SK-N-SH (cell line): ENCODE data around the gene AMACR. TPM values are rescaled to one million over a fixed set of nuclear protein-coding genes. Genes with fewer than 3 reads are reported as not detected.

Experiments used
- CTCF ChIA-PET: fragments of 300-600, 350-600 bp; formaldehyde crosslinking; extraction: SDS; loops from one replicate; lab custom pipeline; 2021; lab: Yijun Ruan, JAX
- POLR2A ChIA-PET: fragments of 350-600 bp; sonication (Branson Sonifier 250); formaldehyde crosslinking; extraction: SDS; loops from one replicate; lab custom pipeline; 2020; ENCODE audit warnings: antibody characterized with exemption, inconsistent platforms; lab: Yijun Ruan, JAX
- DNase-seq: peaks from one replicate; pipeline ENCODE4 v3.0.0; 2012
- H2AFZ ChIP-seq: fragments of 200-600 bp; sonication (generic); 2 replicates; pipeline ENCODE4 v1.8.1; 2016; ENCODE audit warnings: antibody characterized with exemption, mild to moderate bottlenecking, low read depth
- H3F3A ChIP-seq: fragments of 200-600 bp; sonication (generic); replicated peaks from 2 replicates; pipeline ENCODE3; 2016; ENCODE audit warnings: antibody characterized with exemption, mild to moderate bottlenecking; ENCODE audit not compliant: insufficient read depth
- H3K27ac ChIP-seq, 2 experiments: fragments of 200-500 bp in 1 of 2; fragments of 200-600 bp in 1 of 2; sonication (Bioruptor generic) in 1 of 2; sonication (generic), shearing (Covaris generic) in 1 of 2; 2 replicates each; pipeline versions ENCODE4 v1.5.1 to v1.6.1; 2014 to 2016; ENCODE audit warnings: low read depth in 2 of 2, inconsistent platforms in 1 of 2, low read length in 1 of 2, mild to moderate bottlenecking in 1 of 2, mixed read lengths in 1 of 2
- H3K27me3 ChIP-seq: fragments of 200-600 bp; sonication (generic), shearing (Covaris generic); 2 replicates; pipeline ENCODE4 v1.6.1; 2016; ENCODE audit warnings: mixed run types; ENCODE audit not compliant: insufficient read depth
- H3K36me3 ChIP-seq, 2 experiments: fragments of 200-500 bp in 1 of 2; fragments of 200-600 bp in 1 of 2; sonication (Bioruptor generic) in 1 of 2; sonication (generic) in 1 of 2; replicated peaks in 1 of 2; 2 replicates each; pipeline versions ENCODE3 to v1.5.1; 2014 to 2016; ENCODE audit warnings: low read length in 1 of 2, mild to moderate bottlenecking in 1 of 2; ENCODE audit not compliant: insufficient read depth in 2 of 2, control insufficient read depth in 1 of 2
- H3K4me1 ChIP-seq, 2 experiments: fragments of 200-500 bp in 1 of 2; fragments of 200-600 bp in 1 of 2; sonication (Bioruptor generic) in 1 of 2; sonication (generic), shearing (Covaris generic) in 1 of 2; 2 replicates each; pipeline versions ENCODE4 v1.5.1 to v1.6.1; 2014 to 2016; ENCODE audit warnings: low read depth in 1 of 2, low read length in 1 of 2, mixed run types in 1 of 2; ENCODE audit not compliant: insufficient read depth in 2 of 2, control insufficient read depth in 1 of 2
- H3K4me2 ChIP-seq: fragments of 200-600 bp; sonication (generic), shearing (Covaris generic); 2 replicates; pipeline ENCODE4 v1.6.1; 2017; ENCODE audit warnings: mixed run types
- H3K4me3 ChIP-seq, 2 experiments: fragments of 200-500 bp in 1 of 2; fragments of 200-600 bp in 1 of 2; sonication (Bioruptor generic) in 1 of 2; sonication (generic), shearing (Covaris generic) in 1 of 2; 2 replicates each; pipeline versions ENCODE4 v1.5.1 to v1.8.1; 2014 to 2016; ENCODE audit warnings: low read depth in 2 of 2, inconsistent platforms in 1 of 2, low read length in 1 of 2, mild to moderate bottlenecking in 1 of 2, mixed read lengths in 1 of 2, moderate library complexity in 1 of 2
- H3K79me2 ChIP-seq: fragments of 200-600 bp; sonication (generic); 2 replicates; pipeline ENCODE4 v1.8.1; 2017; ENCODE audit warnings: mild to moderate bottlenecking; ENCODE audit not compliant: insufficient read depth
- H3K9ac ChIP-seq: fragments of 200-600 bp; sonication (generic); 2 replicates; pipeline ENCODE4 v1.6.1; 2017; ENCODE audit warnings: mixed run types
- H3K9me2 ChIP-seq: fragments of 200-600 bp; sonication (generic); 2 replicates; pipeline ENCODE4 v1.6.1; 2017; ENCODE audit warnings: mixed run types
- H3K9me3 ChIP-seq: fragments of 200-600 bp; sonication (generic); 2 replicates; pipeline ENCODE4 v1.6.1; 2017; ENCODE audit warnings: mixed run types, mild to moderate bottlenecking, moderate library complexity
- H4K20me1 ChIP-seq: fragments of 200-600 bp; sonication (generic); 2 replicates; pipeline ENCODE4 v1.6.1; 2017; ENCODE audit warnings: mild to moderate bottlenecking, mixed run types; ENCODE audit not compliant: insufficient read depth
- ELF1 ChIP-seq: IDR thresholded peaks from 2 replicates; pipeline ENCODE4 v1.4.0; 2012
- EZH2phosphoT487 ChIP-seq: fragments of 200-600 bp; sonication (generic); IDR thresholded peaks from 2 replicates; pipeline ENCODE4 v1.6.1; 2017; ENCODE audit warnings: low read depth, mixed run types, mild to moderate bottlenecking, antibody characterized with exemption, moderate library complexity, borderline replicate concordance
- FOSL2 ChIP-seq: IDR thresholded peaks from 2 replicates; pipeline ENCODE4 v1.4.0; 2012; ENCODE audit warnings: low read depth, mild to moderate bottlenecking, moderate library complexity, borderline replicate concordance
- FOXJ3 ChIP-seq: sonication (generic); formaldehyde crosslinking; IDR thresholded peaks from 2 replicates; pipeline ENCODE4 v1.5.1; 2020; ENCODE audit warnings: mild to moderate bottlenecking, missing genetic modification reagents
- GABPA ChIP-seq: IDR thresholded peaks from 2 replicates; pipeline ENCODE4 v1.4.0; 2012; ENCODE audit warnings: low read depth, mild to moderate bottlenecking
- GATA2 ChIP-seq: sonication (generic); formaldehyde crosslinking; IDR thresholded peaks from 2 replicates; pipeline ENCODE4 v1.5.0; 2020; ENCODE audit warnings: mild to moderate bottlenecking, missing genetic modification reagents
- IRF3 ChIP-seq: fragments of 150-350 bp; IDR thresholded peaks from 2 replicates; pipeline ENCODE4 v1.6.1; 2016; ENCODE audit warnings: mild to moderate bottlenecking, low read depth, low read length
- MEF2A ChIP-seq: IDR thresholded peaks from 2 replicates; pipeline ENCODE4 v1.4.0; 2012; ENCODE audit warnings: low read depth, borderline replicate concordance
- MXI1 ChIP-seq: IDR thresholded peaks from 2 replicates; pipeline ENCODE4 v1.6.1; 2012; ENCODE audit warnings: mild to moderate bottlenecking, low read depth, low read length, improper control_type of control experiment
- NRF1 ChIP-seq: IDR thresholded peaks from 2 replicates; pipeline ENCODE4 v1.6.1; 2012; ENCODE audit warnings: low read depth, mild to moderate bottlenecking, low read length
- POLR2AphosphoS5 ChIP-seq: IDR thresholded peaks from 2 replicates; pipeline ENCODE4 v1.6.1; 2012; ENCODE audit warnings: low read depth, low read length
- RFX5 ChIP-seq: IDR thresholded peaks from 2 replicates; pipeline ENCODE4 v1.6.1; 2012; ENCODE audit warnings: mild to moderate bottlenecking, improper control_type of control experiment, low read length
- RXRA ChIP-seq: IDR thresholded peaks from 2 replicates; pipeline ENCODE4 v1.4.0; 2012; ENCODE audit warnings: low read depth, mild to moderate bottlenecking, borderline replicate concordance
- SMC3 ChIP-seq: IDR thresholded peaks from 2 replicates; pipeline ENCODE4 v1.6.1; 2012; ENCODE audit warnings: low read depth, low read length, improper control_type of control experiment
- TAF1 ChIP-seq: IDR thresholded peaks from 2 replicates; pipeline ENCODE4 v1.6.1; 2012; ENCODE audit warnings: low read depth, mild to moderate bottlenecking, low read length, moderate library complexity, borderline replicate concordance
- YY1 ChIP-seq: IDR thresholded peaks from 2 replicates; pipeline ENCODE4 v1.4.0; 2012; ENCODE audit warnings: low read depth, mild to moderate bottlenecking
- ZBTB33 ChIP-seq: IDR thresholded peaks from 2 replicates; pipeline ENCODE4 v1.4.0; 2012; ENCODE audit warnings: low read depth, borderline replicate concordance
- WGBS: methylation state at CpG from one replicate; pipeline ENCODE4 v1.1.6; 2017; ENCODE audit warnings: low lambda C conversion rate; 5-methylcytosine and 5-hydroxymethylcytosine counted together
- polyA plus RNA-seq, 3 experiments: library from polyadenylated mRNA; depleted of rRNA; stranded (reverse); fragments of >200 nt; gene quantifications; 2 replicates each; pipeline ENCODE4 v1.2.3, GENCODE V29; 2012
- TF ChIP-seq, protein P1 (sequence below): IDR thresholded peaks from 2 replicates; pipeline ENCODE4 v1.6.1; 2012; ENCODE audit warnings: mild to moderate bottlenecking, low read depth, low read length, moderate library complexity

AMACR gene
- polyA plus RNA-seq, 1 of the 3 experiments (the other 2 are of a cell fraction): 11.8 TPM

DNA sequence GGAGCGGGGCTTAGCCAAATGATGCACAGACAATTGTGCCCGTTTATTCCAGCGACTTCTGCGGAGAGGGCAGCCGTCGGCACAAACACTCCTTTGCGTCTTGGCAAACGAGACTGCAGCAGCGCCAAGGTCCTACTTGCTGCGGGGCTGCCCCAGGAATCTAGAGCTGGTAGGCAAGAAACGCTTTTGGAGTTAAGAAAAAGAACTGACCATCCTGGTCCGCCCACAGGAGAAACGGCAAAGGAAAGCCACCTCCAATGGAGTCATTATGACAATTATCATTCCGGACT lies 69.4 kb downstream of the AMACR start:
- H3K27me3 ChIP-seq: peaks cover 53% of the 10 kb centered on the region
- no peaks in the 10 kb centered on the region for H3K9me3 ChIP-seq
- POLR2A ChIA-PET: no interaction called here
- no peak overlapping the region for H3K4me3 ChIP-seq
- H3F3A ChIP-seq: no peaks in the 10 kb centered on the region
- DNase-seq: no peak
- H3K9me2 ChIP-seq: no peaks in the 10 kb centered on the region
- WGBS: 80% methylated on average over 11 of the region's 14 CpGs
- no peak overlapping the region for H3K9ac ChIP-seq
- TF ChIP-seq MXI1 (no peak), RXRA (no peak), NRF1 (no peak), EZH2phosphoT487 (no peak)
- H2AFZ ChIP-seq: no peak overlapping the region
- peaks cover 0 to 6% of the 10 kb centered on the region in 2 experiments; a peak in 1 of 4 replicates for H3K4me1 ChIP-seq
- H3K36me3 ChIP-seq: no peaks in the 10 kb centered on the region
- no peaks in the 10 kb centered on the region for H3K79me2 ChIP-seq
- H3K4me2 ChIP-seq: no peak overlapping the region
- no peak overlapping the region for H3K27ac ChIP-seq
- CTCF ChIA-PET: interaction anchor here (2.5 kb wide), 1 partner anchor 502 kb away, joined by 8 read pairs; no protein-coding TSS in a partner anchor
- 0 out of 2 replicates have a peak, but pooled peaks cover 4% of the 10 kb centered on the region for H4K20me1 ChIP-seq

- H3K4me1 ChIP-seq: peaks cover 0 to 6% of the 10 kb centered on the region in 2 experiments; a peak in 1 of 4 replicates
- no peak overlapping the region for H3K4me2 ChIP-seq
- peaks cover 53% of the 10 kb centered on the region for H3K27me3 ChIP-seq
- no peak overlapping the region for H3K4me3 ChIP-seq
- no peak for DNase-seq
- POLR2A ChIA-PET: no interaction called here
- H2AFZ ChIP-seq: no peak overlapping the region
- no peaks in the 10 kb centered on the region for H3K36me3 ChIP-seq
- H3K9ac ChIP-seq: no peak overlapping the region
- WGBS: 31% methylated on average over 51 of the region's 54 CpGs
- no peaks in the 10 kb centered on the region for H3F3A ChIP-seq
- CTCF ChIA-PET: interaction anchor here (2.5 kb wide), 2 partner anchors 18 to 502 kb away, joined by 6 to 8 read pairs; no protein-coding TSS in a partner anchor
- no peak overlapping the region for H3K27ac ChIP-seq
- TF ChIP-seq, protein P1, sequence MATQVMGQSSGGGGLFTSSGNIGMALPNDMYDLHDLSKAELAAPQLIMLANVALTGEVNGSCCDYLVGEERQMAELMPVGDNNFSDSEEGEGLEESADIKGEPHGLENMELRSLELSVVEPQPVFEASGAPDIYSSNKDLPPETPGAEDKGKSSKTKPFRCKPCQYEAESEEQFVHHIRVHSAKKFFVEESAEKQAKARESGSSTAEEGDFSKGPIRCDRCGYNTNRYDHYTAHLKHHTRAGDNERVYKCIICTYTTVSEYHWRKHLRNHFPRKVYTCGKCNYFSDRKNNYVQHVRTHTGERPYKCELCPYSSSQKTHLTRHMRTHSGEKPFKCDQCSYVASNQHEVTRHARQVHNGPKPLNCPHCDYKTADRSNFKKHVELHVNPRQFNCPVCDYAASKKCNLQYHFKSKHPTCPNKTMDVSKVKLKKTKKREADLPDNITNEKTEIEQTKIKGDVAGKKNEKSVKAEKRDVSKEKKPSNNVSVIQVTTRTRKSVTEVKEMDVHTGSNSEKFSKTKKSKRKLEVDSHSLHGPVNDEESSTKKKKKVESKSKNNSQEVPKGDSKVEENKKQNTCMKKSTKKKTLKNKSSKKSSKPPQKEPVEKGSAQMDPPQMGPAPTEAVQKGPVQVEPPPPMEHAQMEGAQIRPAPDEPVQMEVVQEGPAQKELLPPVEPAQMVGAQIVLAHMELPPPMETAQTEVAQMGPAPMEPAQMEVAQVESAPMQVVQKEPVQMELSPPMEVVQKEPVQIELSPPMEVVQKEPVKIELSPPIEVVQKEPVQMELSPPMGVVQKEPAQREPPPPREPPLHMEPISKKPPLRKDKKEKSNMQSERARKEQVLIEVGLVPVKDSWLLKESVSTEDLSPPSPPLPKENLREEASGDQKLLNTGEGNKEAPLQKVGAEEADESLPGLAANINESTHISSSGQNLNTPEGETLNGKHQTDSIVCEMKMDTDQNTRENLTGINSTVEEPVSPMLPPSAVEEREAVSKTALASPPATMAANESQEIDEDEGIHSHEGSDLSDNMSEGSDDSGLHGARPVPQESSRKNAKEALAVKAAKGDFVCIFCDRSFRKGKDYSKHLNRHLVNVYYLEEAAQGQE: no peak
- TF ChIP-seq ELF1: no peak
- no peak for TF ChIP-seq ZBTB33
- no peak for TF ChIP-seq MXI1
- TF ChIP-seq IRF3: no peak
- TF ChIP-seq POLR2AphosphoS5: no peak
- TF ChIP-seq FOSL2: no peak
- TF ChIP-seq YY1: no peak
- TF ChIP-seq MEF2A: no peak
- TF ChIP-seq NRF1: no peak
- TF ChIP-seq SMC3: no peak
- TF ChIP-seq GABPA: no peak
- TF ChIP-seq FOXJ3 (CRISPR knock-in tag): no peak
- TF ChIP-seq TAF1: no peak
- no peak for TF ChIP-seq GATA2 (CRISPR knock-in tag)
- no peak for TF ChIP-seq RFX5
- TF ChIP-seq RXRA: no peak
- H3K79me2 ChIP-seq: no peaks in the 10 kb centered on the region
- 0 out of 2 replicates have a peak, but pooled peaks cover 4% of the 10 kb centered on the region for H4K20me1 ChIP-seq
- H3K9me2 ChIP-seq: no peaks in the 10 kb centered on the region
- no peaks in the 10 kb centered on the region for H3K9me3 ChIP-seq
Measured at GRCh38 chr5:33937707-33938506, 69.9 kb downstream of the AMACR start.
